H1 (cell line): ENCODE measurements around the gene POLN. TPM values are rescaled to one million over a fixed set of nuclear protein-coding genes. Genes with fewer than 3 reads are reported as not detected.

Source experiments
- CTCF ChIA-PET: fragments of 300-600 bp; sonication (Branson Sonifier 250); formaldehyde crosslinking; loops from one replicate; lab custom pipeline; 2021; ENCODE audit not compliant: partially characterized antibody; lab: Charles Lee
- POLR2A ChIA-PET: fragments of 300-600 bp; sonication (Branson Sonifier 250); formaldehyde crosslinking; loops from one replicate; lab custom pipeline; 2021; ENCODE audit warnings: inconsistent platforms; ENCODE audit not compliant: partially characterized antibody; lab: Charles Lee
- DNase-seq, 2 experiments: peaks; one replicate each; pipeline versions ENCODE4 v3.0.0 to v3.0.0-alpha.2; 2010 to 2022; ENCODE audit warnings: low spot score in 2 of 2, low read depth in 1 of 2, mixed read lengths in 1 of 2
- FAIRE-seq: peaks from 2 replicates; lab custom pipeline; 2011; peaks lifted over from hg19 to GRCh38; lab: Jason Lieb, UNC
- H2AFZ ChIP-seq: 2 replicates; pipeline ENCODE4 v1.8.1; 2012; ENCODE audit warnings: low read length, inconsistent platforms
- H2AK5ac ChIP-seq: 2 replicates; pipeline ENCODE4 v1.6.1; 2013; ENCODE audit warnings: low read depth, low read length
- H2BK120ac ChIP-seq: replicated peaks from 2 replicates; pipeline ENCODE3; 2013; ENCODE audit warnings: low read depth, low read length, inconsistent platforms
- H2BK12ac ChIP-seq: 2 replicates; pipeline ENCODE4 v1.6.1; 2013; ENCODE audit warnings: low read depth, low read length
- H2BK15ac ChIP-seq: 2 replicates; pipeline ENCODE4 v1.6.1; 2013; ENCODE audit warnings: low read length
- H2BK20ac ChIP-seq: 2 replicates; pipeline ENCODE4 v1.6.1; 2013; ENCODE audit warnings: low read length
- H2BK5ac ChIP-seq: 2 replicates; pipeline ENCODE4 v1.6.1; 2013; ENCODE audit warnings: low read depth, low read length
- H3K14ac ChIP-seq: 2 replicates; pipeline ENCODE4 v1.6.1; 2013; ENCODE audit warnings: inconsistent platforms; ENCODE audit not compliant: insufficient read length
- H3K18ac ChIP-seq: 2 replicates; pipeline ENCODE4 v1.6.1; 2013; ENCODE audit warnings: low read length; ENCODE audit errors: extremely low read depth
- H3K23ac ChIP-seq: 2 replicates; pipeline ENCODE4 v1.6.1; 2013; ENCODE audit warnings: inconsistent platforms; ENCODE audit not compliant: insufficient read length
- H3K23me2 ChIP-seq: 2 replicates; pipeline ENCODE4 v1.6.1; 2013; ENCODE audit warnings: low read depth, low read length
- H3K27ac ChIP-seq: 2 replicates; pipeline ENCODE4 v1.6.1; 2011; ENCODE audit warnings: low read depth, low read length, inconsistent platforms
- H3K27me3 ChIP-seq, 4 experiments: replicated peaks in 1 of 4; 1 replicate in 1 of 4; 2 replicates in 3 of 4; pipeline versions ENCODE4 v1.6.1 to v1.8.1; 2011 to 2013; ENCODE audit warnings: low read length in 3 of 4, mild to moderate bottlenecking in 3 of 4, inconsistent platforms in 2 of 4, mixed read lengths in 2 of 4, moderate library complexity in 1 of 4; ENCODE audit not compliant: control insufficient read depth in 3 of 4, insufficient read depth in 3 of 4; ENCODE audit errors: extremely low read depth in 1 of 4
- H3K36me3 ChIP-seq, 4 experiments: 2 replicates each; pipeline versions ENCODE4 v1.6.1 to v1.8.1; 2011 to 2013; ENCODE audit warnings: mild to moderate bottlenecking in 4 of 4, low read length in 3 of 4, moderate library complexity in 2 of 4, control low read depth in 1 of 4, inconsistent platforms in 1 of 4; ENCODE audit not compliant: insufficient read depth in 4 of 4, control insufficient read depth in 2 of 4
- H3K4ac ChIP-seq: replicated peaks from 2 replicates; pipeline ENCODE3; 2013; ENCODE audit warnings: low read length, low read depth, mixed read lengths, inconsistent platforms; ENCODE audit not compliant: insufficient read length
- H3K4me1 ChIP-seq, 4 experiments: replicated peaks in 1 of 4; 1 replicate in 1 of 4; 2 replicates in 3 of 4; pipeline versions ENCODE4 v1.6.1 to v1.8.1; 2011 to 2013; ENCODE audit warnings: low read length in 3 of 4, inconsistent platforms in 2 of 4, mixed read lengths in 1 of 4; ENCODE audit not compliant: insufficient read depth in 4 of 4, control insufficient read depth in 3 of 4
- H3K4me2 ChIP-seq, 2 experiments: 2 replicates each; pipeline versions ENCODE4 v1.6.1 to v1.8.1; 2011 to 2013; ENCODE audit warnings: low read depth in 2 of 2, low read length in 2 of 2, control low read depth in 1 of 2, inconsistent platforms in 1 of 2, mild to moderate bottlenecking in 1 of 2; ENCODE audit not compliant: insufficient read depth in 1 of 2
- H3K4me3 ChIP-seq, 4 experiments: fragments of 200-600, 300-600 bp in 1 of 4; sonication (generic), shearing (Covaris generic), sonication (Bioruptor Twin) in 1 of 4; 2 replicates each; pipeline versions ENCODE4 v1.5.1 to v1.8.1; 2011 to 2016; ENCODE audit warnings: low read length in 4 of 4, low read depth in 3 of 4, control low read depth in 2 of 4, inconsistent platforms in 2 of 4, mild to moderate bottlenecking in 2 of 4, mixed read lengths in 1 of 4, moderate library complexity in 1 of 4; ENCODE audit not compliant: insufficient read depth in 2 of 4; ENCODE audit errors: extremely low read depth in 1 of 4
- H3K56ac ChIP-seq: replicated peaks from 2 replicates; pipeline ENCODE3; 2013; ENCODE audit warnings: low read depth, mild to moderate bottlenecking, mixed read lengths, low read length, inconsistent platforms; ENCODE audit not compliant: insufficient read length
- H3K79me1 ChIP-seq: 2 replicates; pipeline ENCODE4 v1.6.1; 2013; ENCODE audit warnings: low read depth, low read length, control low read depth
- H3K79me2 ChIP-seq, 2 experiments: 2 replicates each; pipeline versions ENCODE4 v1.6.1 to v1.8.1; 2012 to 2013; ENCODE audit warnings: low read length in 2 of 2, mild to moderate bottlenecking in 2 of 2, inconsistent platforms in 1 of 2; ENCODE audit not compliant: insufficient read depth in 2 of 2, control insufficient read depth in 1 of 2
- H3K9ac ChIP-seq, 4 experiments: replicated peaks in 1 of 4; 1 replicate in 1 of 4; 2 replicates in 3 of 4; pipeline versions ENCODE4 v1.6.1 to v1.8.1; 2011 to 2013; ENCODE audit warnings: low read depth in 3 of 4, low read length in 3 of 4, control low read depth in 2 of 4, mild to moderate bottlenecking in 2 of 4, moderate library complexity in 2 of 4, inconsistent platforms in 1 of 4; ENCODE audit errors: extremely low read depth in 1 of 4
- H3K9me3 ChIP-seq, 2 experiments: 2 replicates each; pipeline versions ENCODE4 v1.6.1 to v1.8.1; 2012 to 2013; ENCODE audit warnings: mild to moderate bottlenecking in 2 of 2, moderate library complexity in 2 of 2, control low read depth in 1 of 2, inconsistent platforms in 1 of 2, low read depth in 1 of 2, low read length in 1 of 2, mixed read lengths in 1 of 2; ENCODE audit not compliant: insufficient read depth in 2 of 2
- H4K20me1 ChIP-seq, 2 experiments: replicated peaks in 1 of 2; 2 replicates each; pipeline versions ENCODE3 to v1.8.1; 2011 to 2013; ENCODE audit warnings: inconsistent platforms in 2 of 2, low read length in 2 of 2, mild to moderate bottlenecking in 1 of 2; ENCODE audit not compliant: insufficient read depth in 2 of 2, control insufficient read depth in 1 of 2
- H4K5ac ChIP-seq: 2 replicates; pipeline ENCODE4 v1.6.1; 2013; ENCODE audit warnings: low read length, low read depth, mixed read lengths, inconsistent platforms; ENCODE audit not compliant: insufficient read length
- H4K8ac ChIP-seq: 2 replicates; pipeline ENCODE4 v1.8.0; 2013; ENCODE audit warnings: mild to moderate bottlenecking, moderate library complexity, low read length, inconsistent platforms; ENCODE audit not compliant: insufficient read depth; ENCODE audit errors: extremely low read depth
- H4K91ac ChIP-seq: replicated peaks from 2 replicates; pipeline ENCODE3; 2013; ENCODE audit warnings: low read length, mixed read lengths, inconsistent platforms; ENCODE audit not compliant: insufficient read length
- RAD21 ChIP-seq, 2 experiments: IDR thresholded peaks in 1 of 2; conservative IDR thresholded peaks in 1 of 2; 2 replicates each; pipeline ENCODE4 v1.6.1; 2011; ENCODE audit warnings: low read depth in 2 of 2, low read length in 2 of 2, improper control_type of control experiment in 1 of 2, inconsistent platforms in 1 of 2, mild to moderate bottlenecking in 1 of 2, moderate library complexity in 1 of 2
- WGBS, 2 experiments: shearing (Covaris generic) in 1 of 2; methylation state at CpG; one replicate each; pipeline versions ENCODE4 v1.1.6 to v1.1.7; 2013 to 2015; ENCODE audit warnings: low lambda C conversion rate in 2 of 2, mixed read lengths in 2 of 2, inconsistent platforms in 1 of 2, low coverage in 1 of 2, missing lambda C conversion rate in 1 of 2; ENCODE audit not compliant: insufficient replicate concordance in 2 of 2, insufficient coverage in 1 of 2, insufficient read length in 1 of 2; ENCODE audit errors: extremely low coverage in 1 of 2, missing lambda C conversion rate in 1 of 2; 5-methylcytosine and 5-hydroxymethylcytosine counted together
- polyA plus RNA-seq, 7 experiments: library from polyadenylated mRNA; depleted of rRNA in 3 of 7; stranded (reverse) in 5 of 7; unstranded in 2 of 7; fragments of >200 nt in 5 of 7; fragments of 200-250 nt in 2 of 7; gene quantifications; 1 replicate in 5 of 7; 2 replicates in 1 of 7; 4 replicates in 1 of 7; pipeline versions ENCODE4 v1.2.1 to v1.2.3, GENCODE V29; 2011 to 2013; ENCODE audit warnings: missing spikeins in 2 of 7, mixed read lengths in 2 of 7
- total RNA-seq: library from RNA; stranded (reverse); fragmentation: NEBNext Ultra II Directional; extraction: Animal tissue kit (Norgen Biotek cat#: 25700); gene quantifications from 2 replicates; pipeline ENCODE4 v1.2.1, GENCODE V29; 2021

POLN gene
- total and polyA plus RNA-seq, 2 of the 8 experiments (the other 6 are each of a cell fraction or from before 2014, with no cell fraction given) = 0.98 to 1.5 TPM

GRCh38 chr4:2168469-2169319 lies 73.2 kb downstream of the POLN start:
- CTCF ChIA-PET = interaction anchor here (0.7 to 2.7 kb wide), 6 partner anchors 9 to 176 kb away, joined by 3 to 11 read pairs (median 3); no protein-coding TSS in a partner anchor
- Histone ChIP-seq H3K27me3 (no peaks in the 10 kb centered on the region), H3K23ac (no peak overlapping the region), H2BK20ac (no peak overlapping the region), H3K4ac (no peak overlapping the region), H3K27ac (no peak overlapping the region), H3K4me1 (no peaks in the 10 kb centered on the region), H3K79me2 (no peaks in the 10 kb centered on the region), H3K9ac (no peak overlapping the region), H3K4me3 (no peak overlapping the region), H2BK120ac (no peak overlapping the region), H2BK15ac (no peak overlapping the region), H2AFZ (no peak overlapping the region), H4K8ac (no peak overlapping the region), H3K56ac (no peak overlapping the region), H4K20me1 (no peaks in the 10 kb centered on the region), H2BK12ac (no peak overlapping the region), H3K9me3 (no peaks in the 10 kb centered on the region), H2AK5ac (no peak overlapping the region), H2BK5ac (no peak overlapping the region), H3K4me2 (no peak overlapping the region), H4K5ac (no peak overlapping the region), H3K36me3 (no peaks in the 10 kb centered on the region), H3K23me2 (no peaks in the 10 kb centered on the region), H3K18ac (no peak overlapping the region), H3K79me1 (no peaks in the 10 kb centered on the region), H4K91ac (no peak overlapping the region), H3K14ac (no peak overlapping the region)
- POLR2A ChIA-PET = no interaction called here
- no peak for DNase-seq
- no peak for FAIRE-seq
- 87% methylated on average over 12 of the region's 12 CpGs; no CpG with 5 or more reads in 1 of the 2 experiments for WGBS, 2 experiments
- TF ChIP-seq RAD21 (IDR thresholded peaks at IDR 0.05 in 1 of 2, conservative IDR thresholded peaks at IDR 0.05 in 1 of 2; ENCODE audit: low read depth in 2 of 2, low read length in 2 of 2) = peak; percentile 6 to 34; a peak in 2 of 4 replicates
